ENCODE measurements around the gene TAAR1.

Gene TAAR1

GRCh38 chr6:132666118-132666517 is 7.1 kb upstream of the TAAR1 start:
- Histone ChIP-seq H3K36me3 (ENCODE audit: low read length) (no peaks in the 10 kb centered on the region), H3K27ac (ENCODE audit: low read depth, low read length) (no peak overlapping the region), H3K9me3 (ENCODE audit: insufficient read depth, low read length) (no peaks in the 10 kb centered on the region), H3K79me2 (ENCODE audit: insufficient read depth, low read length) (no peaks in the 10 kb centered on the region), H4K20me1 (ENCODE audit: low read depth, low read length) (no peaks in the 10 kb centered on the region), H3K9me2 (replicated peaks; ENCODE audit: insufficient read depth, low read length) (no peaks in the 10 kb centered on the region), H3K9ac (ENCODE audit: low read length) (no peak overlapping the region), H3K27me3 (ENCODE audit: low read length) (no peaks in the 10 kb centered on the region), H3F3A (ENCODE audit: insufficient read depth) (no peaks in the 10 kb centered on the region), H3K4me2 (ENCODE audit: low read depth, low read length, poor library complexity, severe bottlenecking) (no peak overlapping the region), H3K4me3 (ENCODE audit: insufficient read depth, low read length, poor library complexity, severe bottlenecking) (no peak overlapping the region), H2AFZ (ENCODE audit: low read depth, low read length, severe bottlenecking) (no peak overlapping the region)
- TF ChIP-seq CTCF (IDR thresholded peaks at IDR 0.05; ENCODE audit: insufficient read depth, low read length, poor library complexity, severe bottlenecking), result no peak
- no peak for TF ChIP-seq EZH2phosphoT487 (conservative IDR thresholded peaks at IDR 0.05; ENCODE audit: low read length)

- no peaks in the 10 kb centered on the region for H3F3A ChIP-seq (ENCODE audit: insufficient read depth)
- H3K27ac ChIP-seq (ENCODE audit: low read depth, low read length), result no peak overlapping the region
- H3K4me3 ChIP-seq (ENCODE audit: insufficient read depth, low read length, poor library complexity, severe bottlenecking), result no peak overlapping the region
- no peaks in the 10 kb centered on the region for H3K79me2 ChIP-seq (ENCODE audit: insufficient read depth, low read length)
- no peaks in the 10 kb centered on the region for H3K36me3 ChIP-seq (ENCODE audit: low read length)
- H4K20me1 ChIP-seq (ENCODE audit: low read depth, low read length), result no peaks in the 10 kb centered on the region
- H3K9me3 ChIP-seq (ENCODE audit: insufficient read depth, low read length), result no peaks in the 10 kb centered on the region
- H2AFZ ChIP-seq (ENCODE audit: low read depth, low read length, severe bottlenecking), result no peak overlapping the region
- H3K27me3 ChIP-seq (ENCODE audit: low read length), result no peaks in the 10 kb centered on the region
- no peaks in the 10 kb centered on the region for H3K9me2 ChIP-seq (replicated peaks; ENCODE audit: insufficient read depth, low read length)
- no peak overlapping the region for H3K4me2 ChIP-seq (ENCODE audit: low read depth, low read length, poor library complexity, severe bottlenecking)
- no peak for TF ChIP-seq EZH2phosphoT487 (conservative IDR thresholded peaks at IDR 0.05; ENCODE audit: low read length)
- TF ChIP-seq CTCF (IDR thresholded peaks at IDR 0.05; ENCODE audit: insufficient read depth, low read length, poor library complexity, severe bottlenecking), result no peak
- H3K9ac ChIP-seq (ENCODE audit: low read length), result no peak overlapping the region
Observed at GRCh38 chr6:132664309-132665034, 5.5 kb upstream of the TAAR1 start.

DNA sequence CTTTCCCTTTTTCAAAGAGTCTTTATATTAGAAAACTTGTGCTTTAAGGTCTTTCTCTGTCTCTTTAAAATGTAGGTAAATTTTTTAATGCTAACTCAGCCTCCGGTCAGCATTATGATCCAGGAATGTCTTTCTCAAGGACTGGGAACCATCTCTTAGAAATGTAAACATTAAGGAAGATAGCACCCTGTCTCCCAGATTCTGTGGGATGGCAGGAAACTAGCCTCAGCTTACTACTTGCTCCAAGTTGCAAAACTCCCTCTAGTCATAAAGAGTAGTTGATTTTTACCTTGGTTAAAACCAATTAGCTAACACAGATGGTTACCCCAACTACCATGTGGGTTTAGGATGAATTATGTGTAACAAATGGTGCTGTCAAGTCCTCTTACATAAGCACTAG is 4.7 kb upstream of the TAAR1 start:
- Histone ChIP-seq H3F3A (ENCODE audit: insufficient read depth) (no peaks in the 10 kb centered on the region), H3K79me2 (ENCODE audit: insufficient read depth, low read length) (no peaks in the 10 kb centered on the region), H3K27ac (ENCODE audit: low read depth, low read length) (no peak overlapping the region), H3K9me3 (ENCODE audit: insufficient read depth, low read length) (no peaks in the 10 kb centered on the region), H2AFZ (ENCODE audit: low read depth, low read length, severe bottlenecking) (no peak overlapping the region), H3K9me2 (replicated peaks; ENCODE audit: insufficient read depth, low read length) (no peaks in the 10 kb centered on the region), H4K20me1 (ENCODE audit: low read depth, low read length) (no peaks in the 10 kb centered on the region), H3K4me2 (ENCODE audit: low read depth, low read length, poor library complexity, severe bottlenecking) (no peak overlapping the region), H3K4me3 (ENCODE audit: insufficient read depth, low read length, poor library complexity, severe bottlenecking) (no peak overlapping the region), H3K27me3 (ENCODE audit: low read length) (no peaks in the 10 kb centered on the region), H3K9ac (ENCODE audit: low read length) (no peak overlapping the region), H3K36me3 (ENCODE audit: low read length) (no peaks in the 10 kb centered on the region)
- TF ChIP-seq EZH2phosphoT487 (conservative IDR thresholded peaks at IDR 0.05; ENCODE audit: low read length), result no peak
- TF ChIP-seq CTCF (IDR thresholded peaks at IDR 0.05; ENCODE audit: insufficient read depth, low read length, poor library complexity, severe bottlenecking), result no peak

All from SU-DHL-6 (cell line).